NCI-H2227 treated with DMSO at 0.1 percent for 48 hours (cell line): ENCODE measurements around the gene PANK4.

ENCODE experiments used
- DNase-seq: peaks from one replicate; lab custom pipeline; 2025; lab: John Stamatoyannopoulos, UW

Gene PANK4

DNA sequence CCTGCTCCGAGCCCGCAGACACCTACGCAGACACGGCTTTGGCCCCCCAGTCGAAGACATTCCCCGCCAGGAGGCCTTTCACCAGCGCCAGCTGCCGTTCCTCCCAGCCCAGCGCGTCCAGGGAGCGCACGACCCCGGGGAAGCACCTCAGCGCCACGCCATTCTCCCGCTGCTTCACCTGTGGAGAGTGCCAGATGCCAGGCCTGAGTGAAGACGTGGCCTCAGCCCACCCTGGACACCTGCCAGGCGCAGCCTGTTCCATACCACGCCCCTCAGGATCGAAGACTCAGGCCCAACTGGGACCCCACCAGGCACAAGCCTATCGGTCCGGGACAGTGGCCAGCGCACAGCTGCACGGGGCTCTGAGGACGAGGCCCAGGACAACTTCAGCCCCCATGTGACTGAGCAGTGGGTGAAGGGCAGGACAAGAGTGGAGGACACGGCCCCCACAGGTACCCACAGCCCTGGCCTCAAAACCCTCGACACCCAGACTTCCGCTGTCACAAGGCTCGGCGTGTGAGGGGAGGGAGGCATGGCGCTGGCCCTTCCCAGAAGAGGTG, 13.5 kb downstream of the PANK4 start:
- no peak for DNase-seq

DNA sequence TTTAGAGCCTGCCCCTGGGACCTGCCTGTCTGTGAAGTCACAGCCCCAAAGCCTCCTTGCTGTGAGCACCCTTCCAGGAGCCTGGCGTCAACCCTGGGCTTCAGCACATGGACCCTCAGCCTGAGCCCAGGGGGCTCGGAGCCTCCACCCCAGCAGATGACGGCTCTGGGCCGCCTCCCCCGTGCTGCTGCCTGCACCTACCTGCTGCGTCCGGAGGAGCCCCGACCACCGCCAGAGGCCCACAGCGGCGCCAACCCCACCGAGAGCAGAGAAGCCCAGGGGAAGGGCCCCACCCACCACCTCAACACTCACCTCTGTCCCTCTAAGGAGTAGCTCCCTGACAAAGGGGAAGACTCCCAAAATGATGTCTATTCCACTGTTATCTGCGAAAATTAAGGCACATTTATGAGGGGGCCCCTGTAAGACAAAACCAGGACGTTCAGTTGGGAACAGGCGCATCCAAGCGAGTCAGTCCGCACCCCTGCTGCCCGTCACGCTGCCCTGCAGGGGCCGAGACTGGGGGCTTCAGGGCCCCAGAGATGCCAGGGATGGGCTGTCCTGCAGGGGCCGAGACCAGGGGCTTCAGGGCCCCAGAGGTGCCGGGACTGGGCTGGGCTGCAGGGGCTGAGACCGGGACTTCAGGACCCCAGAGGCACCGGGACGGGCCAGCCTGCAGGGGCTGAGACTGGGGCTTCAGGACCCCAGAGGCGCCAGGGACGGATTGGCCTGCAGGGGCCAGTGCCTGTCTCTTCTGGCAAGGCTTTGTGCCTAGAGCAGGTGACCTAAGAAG, 15.8 kb downstream of the PANK4 start:
- no peak for DNase-seq

DNA sequence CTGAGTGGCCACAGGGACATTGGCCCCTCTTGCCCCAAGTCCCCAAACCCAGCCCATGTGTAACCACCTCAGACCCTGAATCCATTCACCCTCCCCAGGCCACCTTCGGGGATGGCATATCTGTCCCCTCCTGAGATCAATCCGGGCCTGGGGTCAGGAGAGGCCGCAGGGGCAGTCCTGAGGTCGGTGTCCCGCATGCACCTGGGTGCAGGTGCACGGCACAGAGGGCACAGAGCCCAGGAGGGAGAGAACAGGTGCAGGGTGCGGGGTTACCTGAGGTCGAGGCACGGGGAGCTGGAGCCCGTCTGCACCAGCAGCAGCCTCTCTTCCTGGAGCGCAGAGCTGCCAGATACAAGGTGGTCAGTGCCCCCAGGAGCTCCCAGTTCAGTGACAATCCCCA, 16.8 kb downstream of the PANK4 start:
- no peak for DNase-seq

DNA sequence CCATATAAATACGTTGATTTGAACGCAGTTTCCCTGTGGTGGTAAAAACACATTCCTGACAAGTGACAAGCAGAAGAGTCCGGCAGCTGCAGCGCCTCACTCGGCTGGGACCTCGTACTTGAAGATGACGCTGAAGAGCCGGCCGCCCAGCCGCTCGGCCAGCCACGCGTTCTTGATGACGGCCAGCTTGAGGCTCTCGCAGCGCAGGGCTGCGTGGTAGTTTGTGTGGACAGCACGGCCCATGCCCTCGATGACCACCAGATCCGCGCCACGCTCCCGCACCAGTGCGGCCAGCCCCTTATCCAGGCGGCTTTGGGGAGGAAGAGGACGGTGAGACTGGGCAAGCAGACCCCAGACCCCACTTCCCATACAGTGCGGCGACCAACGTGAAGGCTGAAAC, 17.6 kb downstream of the PANK4 start:
- DNase-seq: no peak

DNA sequence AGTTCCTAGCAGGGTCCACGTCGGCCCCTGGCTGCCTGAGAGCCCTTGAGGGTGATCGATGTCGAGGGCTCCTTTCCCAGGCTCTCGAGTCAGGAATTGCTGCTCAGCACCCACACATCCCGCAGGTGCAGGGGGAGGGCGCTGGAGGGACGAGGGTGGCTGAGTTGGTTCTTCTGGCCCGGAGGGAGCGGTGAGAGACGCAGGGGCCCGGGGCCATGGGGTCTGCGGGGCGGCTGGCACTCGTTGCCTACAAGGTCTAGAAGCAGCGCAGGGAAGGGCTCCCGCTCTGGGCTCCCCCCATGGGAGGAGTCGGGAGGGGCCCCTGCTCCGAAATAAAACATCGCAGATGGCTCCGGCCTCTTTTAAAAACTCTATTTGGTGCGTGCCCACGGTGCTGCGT, 18.2 kb downstream of the PANK4 start:
- DNase-seq: no peak

DNA sequence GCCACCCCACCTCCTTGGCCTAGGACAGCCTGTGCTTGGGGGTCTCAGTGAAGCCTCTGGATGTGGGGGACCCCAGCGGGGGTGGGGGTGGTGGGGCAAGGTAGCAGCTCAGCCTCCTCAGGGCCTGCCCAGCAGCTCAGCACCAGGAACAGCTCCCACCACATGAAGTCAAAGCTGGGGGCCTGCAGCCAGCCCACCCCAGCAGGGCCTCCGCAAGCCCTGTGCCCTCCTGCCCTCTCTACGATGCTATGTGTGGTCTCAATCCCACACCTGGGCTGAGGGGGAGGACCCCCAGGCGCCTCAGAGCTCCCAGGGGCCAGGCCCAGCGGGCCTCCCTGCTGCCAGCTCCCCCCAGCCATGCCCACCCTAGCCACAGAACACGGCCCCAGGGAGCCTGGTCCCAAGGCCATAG, 18.6 kb downstream of the PANK4 start:
- no peak for DNase-seq

DNA sequence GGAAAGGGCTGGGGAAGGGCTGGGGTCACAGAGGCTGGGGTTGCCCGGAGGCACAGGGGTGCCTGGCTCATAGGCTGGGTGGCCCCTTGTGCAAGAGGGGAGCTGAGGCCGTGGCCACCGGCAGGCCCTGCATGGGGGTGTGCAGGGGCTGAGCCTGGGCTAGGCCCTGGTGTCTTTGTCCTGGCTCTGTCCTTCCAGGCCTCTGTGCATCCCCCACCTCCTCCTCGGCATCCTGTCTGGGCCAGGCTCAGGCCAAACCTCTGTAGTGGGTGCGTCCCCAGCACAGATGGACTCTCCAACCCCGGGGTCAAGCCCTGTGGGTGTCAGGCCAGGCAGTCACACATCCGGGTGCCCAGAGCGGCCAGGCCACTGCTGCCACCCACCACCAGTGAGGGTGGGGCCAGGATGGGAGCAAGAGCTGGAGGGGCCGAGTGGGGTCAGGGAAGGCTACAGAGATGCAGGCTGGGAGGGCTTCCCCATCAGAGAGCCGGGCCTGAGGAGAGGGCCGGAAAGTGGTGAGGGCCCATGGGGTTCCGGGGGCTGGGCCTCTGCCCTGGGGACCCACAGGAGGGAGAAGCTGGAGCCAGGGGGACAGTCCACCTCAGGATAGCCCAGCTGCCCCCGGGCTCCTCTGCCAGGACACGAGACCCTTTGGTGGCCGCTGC, 19.4 kb downstream of the PANK4 start:
- no peak for DNase-seq

DNA sequence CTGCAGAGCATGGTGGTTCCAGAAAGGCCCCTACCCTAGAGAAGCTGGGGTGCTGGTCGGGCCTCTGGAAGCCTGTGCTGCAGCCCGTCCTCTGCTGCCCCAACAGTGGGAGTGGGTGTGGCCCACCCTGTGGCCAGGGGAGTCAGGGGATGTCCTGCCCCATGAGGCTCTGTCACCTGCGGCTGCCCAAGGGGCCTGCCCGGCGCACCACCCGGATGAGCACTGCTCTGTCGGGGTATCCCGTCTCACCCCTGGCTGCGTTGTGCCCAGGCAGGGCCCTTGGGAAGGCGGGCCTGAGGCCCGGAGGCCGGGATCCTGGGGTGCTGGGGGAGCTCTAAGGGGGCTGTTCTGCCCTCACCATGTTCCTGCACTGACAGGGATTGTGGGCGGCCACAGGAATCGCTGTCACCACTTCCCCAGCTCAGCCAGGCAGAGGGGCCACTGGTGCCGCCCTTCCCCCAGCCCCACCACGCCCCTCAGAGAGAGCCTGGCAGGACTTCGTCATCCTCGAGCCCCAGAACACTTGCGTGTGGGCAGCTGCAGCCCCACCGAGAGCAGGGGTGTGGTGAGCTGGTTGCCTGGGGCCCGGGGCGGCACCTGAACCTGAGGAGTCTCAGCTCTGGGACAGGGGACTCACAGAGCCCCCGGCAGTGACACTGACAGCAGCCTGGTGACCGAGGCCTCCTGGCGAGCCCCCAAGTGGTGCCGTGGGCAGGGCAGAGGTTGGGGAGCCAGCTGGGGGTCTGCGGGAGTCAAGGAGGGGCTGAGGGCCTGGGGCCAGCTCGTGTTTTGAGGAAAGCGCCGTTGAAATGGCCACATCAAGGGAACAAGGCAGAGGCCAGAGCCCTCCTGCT, 20.2 kb downstream of the PANK4 start:
- no peak for DNase-seq

DNA sequence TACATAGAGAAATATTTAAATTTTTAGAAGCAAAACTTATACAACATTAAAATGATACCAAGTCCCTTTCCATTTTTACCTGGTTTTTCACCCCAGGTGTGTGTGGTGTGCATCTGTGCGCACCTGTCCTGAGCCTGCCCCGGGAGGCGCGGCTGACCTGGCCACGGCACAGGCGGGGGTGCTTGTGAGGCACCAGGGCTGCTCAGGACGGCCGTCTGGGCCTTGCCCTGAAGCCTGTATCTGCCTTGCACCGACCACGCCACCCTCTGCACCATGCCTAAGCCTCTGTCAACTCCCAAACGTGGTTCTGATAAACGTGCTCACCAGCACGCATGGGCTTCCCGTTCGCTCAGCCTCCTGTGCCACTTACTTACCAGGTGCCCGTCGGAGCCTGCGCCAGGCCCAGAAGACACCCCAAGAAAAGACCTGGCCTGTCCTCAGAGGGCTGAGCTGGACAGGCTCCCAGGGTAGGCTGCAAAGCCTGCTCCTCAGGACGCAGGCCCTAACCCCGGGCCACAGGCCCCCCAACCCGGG, 20.9 kb downstream of the PANK4 start:
- DNase-seq: no peak

DNA sequence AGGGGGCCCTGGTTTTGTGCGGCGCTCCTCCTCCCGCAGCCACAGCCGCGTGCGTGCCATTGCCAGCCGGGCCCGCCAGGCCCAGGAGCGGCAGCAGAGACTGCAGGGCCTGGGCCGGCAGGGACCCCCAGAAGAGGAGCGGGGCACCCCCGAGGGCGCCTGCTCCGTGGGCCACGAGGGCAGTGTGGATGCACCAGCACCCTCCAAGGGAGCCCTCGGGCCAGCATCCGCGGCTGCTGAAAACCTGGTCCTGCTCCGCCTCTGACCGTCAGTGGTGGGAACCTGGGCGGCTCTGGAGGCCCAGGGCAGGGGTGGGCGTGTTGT, 21.5 kb downstream of the PANK4 start:
- no peak for DNase-seq

DNA sequence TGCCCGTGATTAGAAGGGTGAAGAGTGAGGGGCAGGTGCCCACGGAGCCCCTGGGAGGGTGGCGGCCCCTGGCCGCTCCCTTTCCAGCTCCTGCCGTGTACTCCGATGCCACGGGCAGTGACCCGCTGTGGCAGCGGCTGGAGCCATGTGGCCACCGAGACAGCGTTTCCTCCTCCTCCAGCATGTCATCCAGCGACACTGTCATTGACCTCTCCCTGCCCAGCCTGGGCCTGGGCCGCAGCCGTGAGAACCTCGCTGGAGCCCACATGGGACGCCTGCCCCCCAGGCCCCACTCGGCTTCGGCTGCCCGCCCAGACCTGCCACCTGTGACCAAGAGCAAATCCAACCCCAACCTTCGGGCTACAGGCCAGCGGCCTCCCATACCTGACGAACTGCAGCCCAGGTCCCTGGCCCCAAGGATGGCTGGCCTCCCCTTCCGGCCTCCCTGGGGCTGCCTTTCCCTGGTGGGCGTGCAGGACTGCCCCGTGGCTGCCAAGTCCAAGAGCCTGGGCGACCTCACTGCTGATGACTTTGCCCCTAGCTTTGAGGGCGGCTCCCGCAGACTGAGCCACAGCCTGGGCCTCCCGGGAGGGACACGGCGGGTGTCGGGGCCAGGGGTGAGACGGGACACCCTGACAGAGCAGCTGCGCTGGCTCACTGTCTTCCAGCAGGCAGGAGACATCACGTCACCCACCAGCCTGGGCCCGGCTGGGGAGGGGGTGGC, 22.0 kb downstream of the PANK4 start:
- DNase-seq: no peak

DNA sequence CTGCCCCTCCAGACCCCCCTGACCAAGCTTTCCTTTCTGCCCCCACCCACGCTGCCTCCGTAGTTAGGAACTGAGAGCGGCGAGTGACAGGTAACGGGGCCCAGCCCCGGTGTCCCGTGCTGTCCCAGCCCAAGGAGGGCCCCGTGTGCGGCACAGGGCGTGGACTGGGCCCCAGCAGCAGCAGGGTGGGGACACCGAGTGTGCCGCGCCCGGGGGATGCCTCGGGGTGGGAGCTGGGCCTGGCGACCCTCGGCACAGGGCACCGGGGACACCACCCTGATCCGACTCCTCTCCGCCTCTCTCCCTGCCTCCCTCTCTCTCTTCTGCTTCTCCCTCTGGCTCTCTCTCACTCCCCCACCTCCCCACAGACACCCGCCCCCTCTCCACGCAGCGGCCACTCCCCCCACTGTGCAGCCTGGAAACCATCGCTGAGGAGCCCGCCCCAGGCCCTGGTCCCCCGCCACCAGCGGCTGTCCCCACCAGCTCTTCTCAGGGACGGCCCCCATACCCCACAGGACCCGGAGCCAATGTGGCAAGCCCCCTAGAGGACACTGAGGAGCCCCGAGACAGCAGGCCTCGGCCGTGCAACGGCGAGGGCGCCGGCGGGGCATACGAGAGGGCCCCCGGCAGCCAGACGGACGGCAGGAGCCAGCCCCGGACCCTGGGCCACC, 22.7 kb downstream of the PANK4 start:
- no peak for DNase-seq

DNA sequence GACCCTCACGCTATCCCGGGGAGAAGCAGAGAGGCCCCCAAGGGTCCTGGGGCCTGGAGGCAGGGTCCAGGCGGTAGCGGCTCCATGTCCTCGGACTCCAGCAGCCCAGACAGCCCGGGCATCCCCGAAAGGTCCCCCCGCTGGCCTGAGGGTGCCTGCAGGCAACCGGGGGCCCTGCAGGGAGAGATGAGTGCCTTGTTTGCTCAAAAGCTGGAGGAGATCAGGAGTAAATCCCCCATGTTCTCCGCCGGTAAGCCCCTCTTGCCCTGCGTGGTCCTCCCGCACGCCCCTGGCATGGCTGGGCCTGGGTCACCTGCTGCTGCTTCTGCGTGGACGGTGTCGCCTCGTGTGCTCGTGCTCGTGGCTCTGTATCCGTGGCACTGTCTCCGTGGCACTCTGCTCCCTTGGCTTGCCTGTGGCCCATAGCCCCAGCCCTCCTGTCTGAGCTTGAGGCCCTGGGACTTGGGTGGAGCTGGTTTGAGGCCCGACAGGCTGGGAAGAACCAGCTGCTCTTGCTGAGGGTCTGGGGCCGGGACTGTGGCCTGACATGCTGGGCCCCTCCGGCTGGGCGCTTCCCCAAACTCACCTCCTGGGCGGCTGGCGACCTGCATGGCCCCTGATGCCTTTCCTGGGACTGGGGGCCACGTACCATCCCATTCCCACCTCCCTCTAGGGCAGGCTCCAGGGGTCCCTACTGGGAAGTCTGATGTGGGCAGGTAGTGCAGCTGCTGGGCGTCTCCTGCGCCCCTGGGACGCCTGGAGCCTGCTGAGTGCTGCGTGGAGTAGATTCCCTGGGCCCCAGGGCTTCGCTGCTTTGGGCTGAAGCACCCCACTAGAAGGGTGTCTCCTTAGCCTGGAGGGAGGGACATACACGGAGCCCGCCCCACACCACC, 23.5 kb downstream of the PANK4 start:
- no peak for DNase-seq

DNA sequence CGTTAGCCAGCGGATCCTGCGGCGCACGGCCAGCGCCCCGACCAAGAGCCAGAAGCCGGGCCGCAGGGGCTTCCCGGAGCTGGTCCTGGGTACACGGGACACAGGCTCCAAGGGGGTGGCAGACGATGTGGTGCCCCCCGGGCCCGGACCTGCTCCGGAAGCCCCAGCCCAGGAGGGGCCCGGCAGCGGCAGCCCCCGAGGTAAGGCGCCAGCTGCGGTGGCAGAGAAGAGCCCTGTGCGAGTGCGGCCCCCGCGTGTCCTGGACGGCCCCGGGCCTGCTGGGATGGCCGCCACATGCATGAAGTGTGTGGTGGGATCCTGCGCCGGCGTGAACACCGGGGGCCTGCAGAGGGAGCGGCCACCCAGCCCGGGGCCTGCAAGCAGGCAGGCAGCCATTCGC, 24.2 kb downstream of the PANK4 start:
- DNase-seq: no peak

DNA sequence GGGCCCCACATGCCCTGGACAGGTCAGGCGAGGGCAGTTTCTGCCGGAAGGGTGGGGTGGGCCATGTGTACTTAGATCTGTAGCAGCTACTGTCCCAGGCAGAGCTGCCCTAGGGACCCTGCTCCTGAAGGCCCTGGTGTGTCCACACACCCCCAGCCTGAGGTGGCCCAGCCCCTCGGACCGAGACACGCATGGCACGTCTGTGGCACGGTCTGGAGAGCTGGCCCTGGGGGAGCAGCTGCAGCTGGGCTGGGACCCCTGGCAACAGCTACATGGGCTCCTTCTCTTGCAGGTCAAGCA, 24.6 kb downstream of the PANK4 start:
- no peak for DNase-seq

DNA sequence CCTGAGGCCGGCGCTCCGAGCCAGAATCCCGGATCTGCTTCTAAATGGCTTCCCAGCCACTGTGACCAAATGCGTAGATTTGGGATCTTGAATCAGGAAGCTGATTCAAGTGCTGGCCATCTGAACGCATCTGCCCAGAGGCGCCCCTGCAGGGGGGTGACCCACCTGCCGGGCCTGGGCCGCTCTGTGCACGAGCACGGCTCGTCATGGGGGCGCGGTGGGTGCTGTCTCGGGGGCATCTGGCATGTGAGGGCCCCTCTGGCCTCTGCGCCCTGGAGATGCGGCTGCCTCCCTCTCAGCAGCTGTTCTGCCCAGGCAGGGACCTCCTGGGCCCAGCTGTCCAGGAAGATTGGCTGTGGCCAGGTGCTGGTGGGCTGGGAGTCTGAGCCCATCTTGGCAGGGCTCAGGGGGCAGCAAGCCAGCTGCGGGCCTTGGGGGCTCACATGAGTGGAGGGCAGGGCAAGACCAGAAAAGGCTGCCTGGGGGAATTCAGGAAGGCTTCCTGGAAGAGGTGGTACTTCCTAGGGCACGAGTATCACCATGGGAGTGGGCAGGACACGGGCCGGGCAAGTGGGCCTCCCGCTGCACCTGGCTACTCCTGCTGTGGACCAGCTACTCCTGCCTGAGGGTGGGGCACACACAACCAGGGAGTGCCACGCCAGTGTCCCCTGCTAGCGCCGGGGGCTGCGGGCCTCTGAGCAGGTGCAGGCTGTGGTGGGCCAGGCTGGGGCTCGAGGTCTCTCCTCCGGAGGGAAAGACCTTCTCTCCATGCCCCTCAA, 25.2 kb downstream of the PANK4 start:
- no peak for DNase-seq

DNA sequence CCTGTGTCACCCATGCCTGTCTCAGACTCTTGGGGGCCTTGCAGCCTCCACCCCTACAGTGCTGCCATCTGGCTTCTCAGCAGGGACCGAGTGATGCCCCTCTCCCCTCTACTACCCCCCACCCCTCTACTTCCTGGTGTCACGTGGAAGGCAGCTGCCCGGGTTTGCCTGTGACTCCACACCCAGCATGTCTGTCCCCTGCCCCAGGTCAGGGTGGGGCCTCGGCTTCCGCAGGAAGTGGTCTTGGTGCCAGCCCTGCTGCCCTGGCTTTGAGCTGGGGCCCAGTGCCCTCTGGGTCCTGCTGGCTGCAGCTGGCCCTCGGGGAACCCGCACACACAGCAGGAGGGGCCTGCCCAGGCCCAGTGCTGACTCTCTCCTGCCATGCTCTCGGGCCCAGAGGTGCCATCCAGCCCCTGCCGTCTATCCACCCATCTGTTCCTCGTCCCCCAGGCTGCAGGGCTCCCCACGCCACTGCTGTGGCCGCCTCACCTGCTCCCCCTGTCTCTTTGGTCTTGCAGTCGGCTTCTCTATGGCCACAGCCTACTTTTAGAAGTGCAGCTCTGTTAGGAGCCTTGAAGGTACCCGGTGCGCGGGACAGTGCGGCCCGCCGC, 26.3 kb downstream of the PANK4 start:
- no peak for DNase-seq

DNA sequence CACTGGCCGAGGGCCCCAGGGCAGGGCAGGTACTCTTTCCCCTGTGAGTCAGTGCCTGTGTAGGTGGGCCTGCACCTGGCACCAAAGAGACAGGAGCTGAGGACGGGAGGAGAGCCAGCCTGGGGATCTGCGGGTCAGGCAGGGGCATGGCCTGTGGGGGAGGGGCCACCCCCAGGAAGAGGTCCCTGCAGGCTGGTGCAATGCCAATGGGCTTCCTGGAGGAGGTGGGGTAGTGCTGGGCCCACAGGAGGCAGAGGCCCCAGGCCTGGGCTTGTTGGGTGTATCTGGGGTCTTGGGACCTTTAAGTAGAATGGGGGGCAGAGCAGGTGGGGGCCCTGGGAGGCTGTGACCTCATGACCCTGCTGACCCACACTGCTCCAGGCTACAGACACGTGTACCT, 27.1 kb downstream of the PANK4 start:
- DNase-seq: no peak

DNA sequence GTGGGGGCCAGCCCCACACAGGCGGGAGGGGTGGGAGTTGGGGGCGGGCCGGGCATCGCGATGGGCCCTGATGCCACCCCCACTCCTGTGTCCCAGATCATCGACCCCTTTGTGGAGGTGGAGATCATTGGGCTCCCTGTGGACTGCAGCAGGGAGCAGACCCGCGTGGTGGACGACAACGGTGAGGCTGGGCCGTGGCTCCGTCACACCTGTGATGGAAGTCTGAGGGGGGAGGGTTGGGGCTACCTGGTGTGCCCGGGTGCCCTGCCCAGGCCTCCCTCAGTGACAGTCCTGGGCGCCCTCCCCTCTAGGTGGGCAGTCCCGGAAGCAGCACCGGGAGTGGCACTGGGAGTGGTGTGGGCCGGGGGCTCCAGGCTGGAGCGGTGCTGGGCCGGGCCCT, 27.7 kb downstream of the PANK4 start:
- DNase-seq: no peak
